Vagina (tissue), 2 donors: ENCODE measurements around the gene USH2A.

Experiments used
- POLR2A ChIP-seq, 2 donors: fragments of 450-650 bp; IDR thresholded peaks; one replicate each; pipeline ENCODE4 v1.6.1; 2017; ENCODE audit warnings: antibody characterized with exemption in 2 of 2, mild to moderate bottlenecking in 2 of 2, moderate library complexity in 2 of 2
- POLR2AphosphoS5 ChIP-seq, 2 donors: sonication (generic); formaldehyde crosslinking; IDR thresholded peaks; one replicate each; pipeline ENCODE4 v1.9.0; 2017; ENCODE audit warnings: antibody characterized with exemption in 2 of 2, mild to moderate bottlenecking in 2 of 2, low read depth in 1 of 2; ENCODE audit not compliant: insufficient read depth in 1 of 2
- TF ChIP-seq, protein P1 (sequence below), 3 experiments: fragments of 450-650 bp in 2 of 3; fragments of 200-600 bp in 1 of 3; sonication (generic) in 1 of 3; IDR thresholded peaks; one replicate each; pipeline ENCODE4 v1.5.1; 2017 to 2019; ENCODE audit warnings: antibody characterized with exemption in 3 of 3, mild to moderate bottlenecking in 2 of 3, moderate library complexity in 2 of 3

- TF ChIP-seq, protein P1, sequence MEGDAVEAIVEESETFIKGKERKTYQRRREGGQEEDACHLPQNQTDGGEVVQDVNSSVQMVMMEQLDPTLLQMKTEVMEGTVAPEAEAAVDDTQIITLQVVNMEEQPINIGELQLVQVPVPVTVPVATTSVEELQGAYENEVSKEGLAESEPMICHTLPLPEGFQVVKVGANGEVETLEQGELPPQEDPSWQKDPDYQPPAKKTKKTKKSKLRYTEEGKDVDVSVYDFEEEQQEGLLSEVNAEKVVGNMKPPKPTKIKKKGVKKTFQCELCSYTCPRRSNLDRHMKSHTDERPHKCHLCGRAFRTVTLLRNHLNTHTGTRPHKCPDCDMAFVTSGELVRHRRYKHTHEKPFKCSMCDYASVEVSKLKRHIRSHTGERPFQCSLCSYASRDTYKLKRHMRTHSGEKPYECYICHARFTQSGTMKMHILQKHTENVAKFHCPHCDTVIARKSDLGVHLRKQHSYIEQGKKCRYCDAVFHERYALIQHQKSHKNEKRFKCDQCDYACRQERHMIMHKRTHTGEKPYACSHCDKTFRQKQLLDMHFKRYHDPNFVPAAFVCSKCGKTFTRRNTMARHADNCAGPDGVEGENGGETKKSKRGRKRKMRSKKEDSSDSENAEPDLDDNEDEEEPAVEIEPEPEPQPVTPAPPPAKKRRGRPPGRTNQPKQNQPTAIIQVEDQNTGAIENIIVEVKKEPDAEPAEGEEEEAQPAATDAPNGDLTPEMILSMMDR (IDR thresholded peaks at IDR 0.05): no peak
- TF ChIP-seq POLR2A (IDR thresholded peaks at IDR 0.05) (no peak), POLR2AphosphoS5 (IDR thresholded peaks at IDR 0.05; ENCODE audit: insufficient read depth in 1 of 2, low read depth in 1 of 2) (no peak)
These were observed 228.5 kb downstream of the USH2A start for GRCh38 chr1:216194721-216195120.
